ENCODE results near the gene FBXL16.

FBXL16 gene

DNA sequence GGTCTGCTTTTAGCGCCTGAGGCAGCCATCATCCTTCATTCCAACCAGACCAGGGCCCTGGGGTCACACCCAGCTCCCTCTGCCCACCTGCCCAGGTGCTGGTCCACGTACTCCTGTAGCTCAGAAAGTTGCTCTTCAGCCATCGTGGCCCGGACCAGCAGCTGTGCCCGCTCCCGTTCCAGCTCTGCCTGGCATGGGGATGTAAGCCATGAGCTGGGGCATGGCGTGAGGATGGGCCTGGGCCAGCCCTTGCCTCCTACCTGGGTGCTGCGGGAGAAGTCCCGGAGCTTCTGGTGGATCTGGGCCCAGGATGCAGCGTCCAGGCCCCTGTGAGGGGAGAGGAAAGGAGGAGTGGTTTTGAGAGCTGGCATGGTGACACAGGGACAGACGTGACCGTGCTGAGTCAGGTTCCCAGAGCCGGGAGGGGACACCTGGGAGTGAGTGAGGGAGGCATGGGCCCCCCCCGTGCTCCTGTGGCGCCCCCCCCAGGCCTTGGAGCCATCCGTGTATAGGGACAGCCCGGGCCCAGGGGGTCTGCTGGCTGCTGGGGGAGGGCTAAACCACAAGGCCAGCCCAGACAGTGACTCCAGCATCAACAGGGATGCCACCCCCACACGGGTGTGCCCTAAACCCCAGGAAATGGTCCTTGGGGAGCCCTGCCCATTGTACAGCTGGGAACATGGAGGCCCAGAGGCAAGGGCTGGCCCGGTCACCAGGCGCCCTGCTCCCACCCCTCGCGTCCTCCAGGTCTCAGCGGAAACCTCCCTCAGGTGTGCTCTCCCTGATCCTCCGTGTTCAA lies 17.4 kb upstream of the FBXL16 start:
- DNase-seq (ENCODE audit: low spot score) = no peak

GRCh38 chr16:721765-722540 lies 16.4 kb upstream of the FBXL16 start:
- DNase-seq (ENCODE audit: low spot score) = no peak

GRCh38 chr16:720990-721764 lies 15.6 kb upstream of the FBXL16 start, which contains the start of gene ANTKMT:
Gene ANTKMT (plus strand): TSS chr16:721146. CDS start chr16:721275, 129 bp downstream.
- peak; percentile 92 for DNase-seq (ENCODE audit: low spot score)

DNA sequence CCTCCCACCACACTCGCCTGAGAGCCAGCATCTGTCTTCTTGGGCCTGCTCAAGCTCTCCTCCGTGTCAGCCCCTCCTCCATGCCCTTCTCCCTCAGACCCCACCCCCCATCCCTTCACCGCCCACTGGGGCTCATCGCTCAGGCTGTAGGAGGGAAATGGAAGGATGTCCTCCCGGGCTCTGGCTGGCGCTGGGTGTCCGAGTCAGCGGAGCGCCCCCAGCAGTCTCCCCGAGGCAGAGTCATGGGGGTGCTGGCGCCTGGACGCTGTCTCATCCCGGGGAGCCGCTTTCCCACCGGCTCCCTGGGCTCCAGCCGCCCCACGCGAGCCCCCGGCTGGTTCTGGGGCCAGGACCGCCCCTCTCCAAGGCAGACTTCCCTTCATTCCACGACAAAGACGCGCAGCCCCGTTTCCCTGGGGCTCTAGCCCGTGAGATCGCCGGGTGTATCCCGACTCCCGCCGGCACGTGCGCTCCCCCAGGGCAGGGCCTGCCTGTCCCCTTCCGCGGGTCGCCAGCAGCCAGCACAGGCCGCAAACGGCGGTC lies 14.9 kb upstream of the FBXL16 start:
- DNase-seq (ENCODE audit: low spot score) = peak; percentile 79

GRCh38 chr16:719815-720446 lies 14.3 kb upstream of the FBXL16 start:
- no peak for DNase-seq (ENCODE audit: low spot score)

DNA sequence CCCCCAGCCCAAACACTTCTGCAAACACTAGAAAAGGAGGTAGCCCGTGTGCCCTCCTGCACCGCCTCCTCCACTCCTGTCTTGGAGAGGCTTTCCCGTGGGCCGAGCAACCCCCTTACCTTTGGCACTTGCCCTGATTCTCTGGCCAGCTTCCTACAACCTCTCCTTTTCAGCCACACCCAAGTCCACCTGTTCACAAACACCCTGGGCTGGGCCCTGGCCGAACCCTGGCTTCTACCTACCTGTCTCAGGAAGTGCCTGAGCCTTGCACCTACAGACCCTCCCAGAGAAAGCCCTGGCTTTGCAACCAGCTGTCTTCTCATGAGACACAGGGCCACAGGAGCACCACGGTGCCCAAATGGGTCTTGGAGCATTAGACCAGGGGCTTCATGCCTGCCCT lies 13.3 kb upstream of the FBXL16 start:
- DNase-seq (ENCODE audit: low spot score) = no peak

DNA sequence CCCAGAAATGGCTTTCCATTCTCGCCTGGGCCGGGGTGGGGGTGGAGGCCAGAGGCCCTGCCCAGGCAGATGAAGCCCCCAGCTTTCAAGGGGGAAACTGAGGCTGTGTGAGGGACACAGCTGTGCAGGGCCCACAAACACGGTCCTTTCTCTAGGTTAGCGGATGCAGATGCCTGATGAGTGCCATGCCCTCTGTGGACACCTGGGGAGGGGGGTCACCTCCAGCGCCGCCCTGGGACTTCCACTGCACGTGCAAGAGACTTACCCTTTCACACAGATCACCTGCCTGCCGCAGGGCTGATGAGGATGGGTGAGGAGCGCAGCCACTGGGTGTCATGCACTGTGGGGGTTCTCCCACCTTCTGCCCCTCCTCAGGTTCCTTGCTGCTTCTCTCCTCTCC lies 12.8 kb upstream of the FBXL16 start:
- no peak for DNase-seq (ENCODE audit: low spot score)

DNA sequence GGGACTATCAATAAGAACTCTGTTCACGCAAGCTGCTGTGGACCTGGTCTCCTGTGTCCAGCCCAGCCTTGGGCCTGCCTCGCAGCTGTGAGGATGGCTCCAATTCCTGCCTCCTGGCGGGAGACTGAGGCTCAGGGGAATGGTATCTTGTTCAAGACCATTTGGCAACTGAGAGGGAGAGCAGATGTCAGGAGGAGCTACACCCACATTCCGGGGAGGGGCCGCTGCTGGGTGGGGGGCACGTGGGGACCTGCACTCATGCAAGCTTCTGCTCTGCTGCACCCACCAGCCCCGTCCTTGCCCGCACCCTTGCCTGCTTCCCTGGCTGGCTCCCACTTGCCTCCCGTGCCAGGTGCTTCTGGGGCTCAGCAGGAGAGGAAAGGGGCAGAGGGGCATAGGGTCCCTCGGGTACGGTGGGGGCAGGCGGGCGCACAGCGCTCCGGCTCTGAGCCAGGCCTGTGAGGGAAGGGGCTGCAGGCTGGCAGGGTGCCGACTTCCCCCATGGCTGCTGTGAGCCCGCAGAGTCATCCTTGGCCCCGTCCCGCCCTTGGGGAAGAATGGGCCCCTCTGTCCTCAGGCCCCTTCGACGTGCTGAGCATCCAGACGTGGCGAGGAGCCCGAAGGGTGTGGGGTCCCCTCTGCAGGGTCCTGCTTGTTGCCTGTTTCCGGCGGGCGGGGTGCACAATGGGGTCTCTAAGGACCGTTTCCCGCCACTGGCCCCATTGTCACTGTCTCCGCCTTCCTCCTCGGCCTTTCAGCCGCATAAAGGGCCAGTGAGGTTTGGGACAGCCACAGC lies 12.0 kb upstream of the FBXL16 start:
- DNase-seq (ENCODE audit: low spot score) = no peak

GRCh38 chr16:716768-717325 lies 11.2 kb upstream of the FBXL16 start:
- no peak for DNase-seq (ENCODE audit: low spot score)

DNA sequence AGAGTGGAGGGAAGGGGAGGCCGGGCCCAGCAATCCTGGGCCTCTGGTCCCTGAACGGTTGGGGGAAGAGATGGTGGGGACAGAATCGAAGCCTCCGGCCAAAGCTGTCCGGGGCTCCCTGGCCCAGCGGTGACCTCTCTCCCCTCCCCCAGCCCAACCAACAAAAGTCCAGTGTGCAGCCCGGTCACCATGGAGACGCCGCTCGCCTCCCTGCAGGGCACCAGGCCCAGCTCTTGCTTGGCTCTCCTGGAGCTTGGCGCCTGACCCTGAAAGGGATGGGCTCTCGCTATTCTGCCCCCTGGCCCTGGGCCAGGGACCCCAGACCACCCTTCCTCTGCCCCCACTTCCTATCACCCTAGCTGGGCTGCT lies 10.6 kb upstream of the FBXL16 start:
- DNase-seq (ENCODE audit: low spot score) = peak; percentile 80

- DNase-seq (ENCODE audit: low spot score) = peak; percentile 56
These were observed 10.0 kb upstream of the FBXL16 start for GRCh38 chr16:715477-716199.

GRCh38 chr16:714558-715476 lies 9.2 kb upstream of the FBXL16 start, which contains the start of gene METRN:
Gene METRN (plus strand): TSS chr16:715118. CDS start chr16:715290, 172 bp downstream.
- DNase-seq (ENCODE audit: low spot score) = peak; percentile 96

GRCh38 chr16:714079-714478 lies 8.5 kb upstream of the FBXL16 start:
- DNase-seq (ENCODE audit: low spot score) = no peak

GRCh38 chr16:712740-713250 lies 7.2 kb upstream of the FBXL16 start:
- DNase-seq (ENCODE audit: low spot score) = peak; percentile 90

- peak; percentile 91 for DNase-seq (ENCODE audit: low spot score)
These were observed 6.1 kb upstream of the FBXL16 start for GRCh38 chr16:711548-712320.

DNA sequence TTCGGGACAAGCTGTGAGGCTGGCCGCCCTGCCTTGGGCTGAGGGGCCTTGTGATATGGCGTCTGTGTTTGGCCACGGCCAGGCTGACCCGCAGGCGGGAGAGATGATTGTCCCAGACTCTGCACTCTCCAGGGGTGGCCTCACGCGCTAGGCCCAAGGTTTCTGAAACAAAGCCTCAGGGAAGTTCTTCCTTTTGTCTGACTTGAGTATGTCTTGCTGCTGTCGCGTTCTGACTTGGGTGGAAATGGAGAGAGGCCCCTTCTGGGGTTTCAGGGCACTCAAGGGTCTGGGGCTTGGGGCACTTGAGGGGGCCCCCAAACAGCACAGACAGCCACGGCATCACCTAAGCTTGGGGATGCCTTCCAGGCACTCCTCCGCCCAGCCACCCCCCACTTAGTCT lies 5.5 kb upstream of the FBXL16 start:
- DNase-seq (ENCODE audit: low spot score) = no peak

DNA sequence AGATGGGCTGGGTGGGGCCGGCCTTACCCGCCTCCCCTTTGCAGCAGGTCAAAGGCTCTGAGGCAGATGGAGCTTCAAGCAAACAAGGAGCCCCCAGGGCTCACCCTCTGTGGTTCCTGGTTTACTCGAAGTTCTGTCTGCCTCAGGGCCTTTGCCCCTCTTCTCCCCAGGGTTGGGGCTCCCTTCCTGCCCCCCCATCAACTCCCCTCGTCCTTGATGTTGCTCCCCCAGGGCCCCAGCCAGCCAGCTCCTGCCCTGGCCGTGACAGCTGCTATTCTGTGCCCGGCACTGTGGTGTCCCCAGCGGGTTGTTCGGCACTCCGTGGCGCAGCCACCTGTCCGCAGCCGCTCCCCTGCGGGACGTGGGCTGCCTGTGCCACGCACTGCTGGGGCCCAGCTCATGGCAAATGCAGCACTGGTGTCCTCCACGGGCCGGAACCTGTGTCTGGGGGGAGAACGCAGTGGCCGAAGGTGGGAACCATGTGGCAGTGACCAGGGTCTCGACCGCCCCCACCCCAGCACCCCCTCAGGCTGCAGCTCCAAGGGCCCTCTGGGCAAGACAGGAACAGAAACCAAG lies 5.0 kb upstream of the FBXL16 start:
- DNase-seq (ENCODE audit: low spot score) = no peak

Measured in AG08396 (cell line).